Measurements from ENCODE around the gene ISYNA1. TPM values are rescaled to one million over a fixed set of nuclear protein-coding genes. Genes with fewer than 3 reads are reported as not detected.
A peak's percentile ranks its signal among the peaks of the same experiment; 100 is the strongest.

ISYNA1 gene
- total and polyA plus RNA-seq, 2 of the 13 experiments (the other 11 are each of a cell fraction or from before 2014, with no cell fraction given), result 29.6 to 48.5 TPM

- TF ChIP-seq CEBPZ (IDR thresholded peaks at IDR 0.05; ENCODE audit: low read length), result no peak; the same call in 1 of the 2 replicates
- no peak for TF ChIP-seq ZNF768 (CRISPR knock-in tag; IDR thresholded peaks at IDR 0.05)
- TF ChIP-seq ZNF644 (CRISPR knock-in tag; IDR thresholded peaks at IDR 0.05; ENCODE audit: low read depth), result no peak
- 0 out of 2 replicates have a peak, but pooled peaks have one; percentile 32 for TF ChIP-seq ZNF337 (CRISPR knock-in tag; IDR thresholded peaks at IDR 0.05; ENCODE audit: borderline replicate concordance, low read depth)
- TF ChIP-seq, protein P1, sequence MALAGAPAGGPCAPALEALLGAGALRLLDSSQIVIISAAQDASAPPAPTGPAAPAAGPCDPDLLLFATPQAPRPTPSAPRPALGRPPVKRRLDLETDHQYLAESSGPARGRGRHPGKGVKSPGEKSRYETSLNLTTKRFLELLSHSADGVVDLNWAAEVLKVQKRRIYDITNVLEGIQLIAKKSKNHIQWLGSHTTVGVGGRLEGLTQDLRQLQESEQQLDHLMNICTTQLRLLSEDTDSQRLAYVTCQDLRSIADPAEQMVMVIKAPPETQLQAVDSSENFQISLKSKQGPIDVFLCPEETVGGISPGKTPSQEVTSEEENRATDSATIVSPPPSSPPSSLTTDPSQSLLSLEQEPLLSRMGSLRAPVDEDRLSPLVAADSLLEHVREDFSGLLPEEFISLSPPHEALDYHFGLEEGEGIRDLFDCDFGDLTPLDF (CRISPR knock-in tag; IDR thresholded peaks at IDR 0.05), result no peak
- no peak for TF ChIP-seq ZFP36L2 (CRISPR knock-in tag; IDR thresholded peaks at IDR 0.05)
- no peak for TF ChIP-seq ZNF292 (CRISPR knock-in tag; IDR thresholded peaks at IDR 0.05; ENCODE audit: borderline replicate concordance, low read depth)
- TF ChIP-seq, protein P2, sequence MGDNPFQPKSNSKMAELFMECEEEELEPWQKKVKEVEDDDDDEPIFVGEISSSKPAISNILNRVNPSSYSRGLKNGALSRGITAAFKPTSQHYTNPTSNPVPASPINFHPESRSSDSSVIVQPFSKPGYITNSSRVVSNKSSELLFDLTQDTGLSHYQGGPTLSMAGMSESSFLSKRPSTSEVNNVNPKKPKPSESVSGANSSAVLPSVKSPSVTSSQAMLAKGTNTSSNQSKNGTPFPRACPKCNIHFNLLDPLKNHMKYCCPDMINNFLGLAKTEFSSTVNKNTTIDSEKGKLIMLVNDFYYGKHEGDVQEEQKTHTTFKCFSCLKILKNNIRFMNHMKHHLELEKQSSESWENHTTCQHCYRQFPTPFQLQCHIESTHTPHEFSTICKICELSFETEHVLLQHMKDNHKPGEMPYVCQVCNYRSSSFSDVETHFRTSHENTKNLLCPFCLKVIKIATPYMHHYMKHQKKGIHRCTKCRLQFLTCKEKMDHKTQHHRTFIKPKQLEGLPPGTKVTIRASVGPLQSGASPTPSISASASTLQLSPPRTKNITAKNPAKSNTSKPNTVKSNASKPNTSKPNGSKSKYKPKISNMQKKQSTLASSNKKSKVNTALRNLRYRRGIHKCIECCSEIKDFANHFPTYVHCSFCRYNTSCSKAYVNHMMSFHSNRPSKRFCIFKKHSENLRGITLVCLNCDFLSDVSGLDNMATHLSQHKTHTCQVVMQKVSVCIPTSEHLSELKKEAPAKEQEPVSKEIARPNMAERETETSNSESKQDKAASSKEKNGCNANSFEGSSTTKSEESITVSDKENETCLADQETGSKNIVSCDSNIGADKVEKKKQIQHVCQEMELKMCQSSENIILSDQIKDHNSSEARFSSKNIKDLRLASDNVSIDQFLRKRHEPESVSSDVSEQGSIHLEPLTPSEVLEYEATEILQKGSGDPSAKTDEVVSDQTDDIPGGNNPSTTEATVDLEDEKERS (CRISPR knock-in tag; IDR thresholded peaks at IDR 0.05), result no peak
- TF ChIP-seq TRAFD1 (CRISPR knock-in tag; IDR thresholded peaks at IDR 0.05; ENCODE audit: borderline replicate concordance), result no peak
- no peak for TF ChIP-seq BRF2 (CRISPR knock-in tag; IDR thresholded peaks at IDR 0.05)
- no peak for TF ChIP-seq TOE1 (CRISPR knock-in tag; IDR thresholded peaks at IDR 0.05)
- no peak for TF ChIP-seq ZNF264 (CRISPR knock-in tag; IDR thresholded peaks at IDR 0.05)
- TF ChIP-seq, protein P3, sequence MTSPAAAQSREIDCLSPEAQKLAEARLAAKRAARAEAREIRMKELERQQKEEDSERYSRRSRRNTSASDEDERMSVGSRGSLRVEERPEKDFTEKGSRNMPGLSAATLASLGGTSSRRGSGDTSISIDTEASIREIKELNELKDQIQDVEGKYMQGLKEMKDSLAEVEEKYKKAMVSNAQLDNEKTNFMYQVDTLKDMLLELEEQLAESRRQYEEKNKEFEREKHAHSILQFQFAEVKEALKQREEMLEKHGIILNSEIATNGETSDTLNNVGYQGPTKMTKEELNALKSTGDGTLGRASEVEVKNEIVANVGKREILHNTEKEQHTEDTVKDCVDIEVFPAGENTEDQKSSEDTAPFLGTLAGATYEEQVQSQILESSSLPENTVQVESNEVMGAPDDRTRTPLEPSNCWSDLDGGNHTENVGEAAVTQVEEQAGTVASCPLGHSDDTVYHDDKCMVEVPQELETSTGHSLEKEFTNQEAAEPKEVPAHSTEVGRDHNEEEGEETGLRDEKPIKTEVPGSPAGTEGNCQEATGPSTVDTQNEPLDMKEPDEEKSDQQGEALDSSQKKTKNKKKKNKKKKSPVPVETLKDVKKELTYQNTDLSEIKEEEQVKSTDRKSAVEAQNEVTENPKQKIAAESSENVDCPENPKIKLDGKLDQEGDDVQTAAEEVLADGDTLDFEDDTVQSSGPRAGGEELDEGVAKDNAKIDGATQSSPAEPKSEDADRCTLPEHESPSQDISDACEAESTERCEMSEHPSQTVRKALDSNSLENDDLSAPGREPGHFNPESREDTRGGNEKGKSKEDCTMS (CRISPR knock-in tag; conservative IDR thresholded peaks at IDR 0.05), result no peak
- no peak for TF ChIP-seq GTF2F1 (IDR thresholded peaks at IDR 0.05; ENCODE audit: low read length)
- no peak for TF ChIP-seq SRSF4 (IDR thresholded peaks at IDR 0.05; ENCODE audit: low read depth, low read length, poor library complexity, severe bottlenecking)
- no peak for TF ChIP-seq ZBTB42 (CRISPR knock-in tag; IDR thresholded peaks at IDR 0.05)
- TF ChIP-seq RBAK (CRISPR knock-in tag; IDR thresholded peaks at IDR 0.05), result no peak
- TF ChIP-seq PAF1 (CRISPR knock-in tag; IDR thresholded peaks at IDR 0.05), result 0 out of 2 replicates have a peak, but pooled peaks have one; percentile 85
These were observed 52.6 kb downstream of the ISYNA1 start (continued) for GRCh38 chr19:18385359-18385674.
